CD4-positive, alpha-beta T cell treated with Interleukin-4 for 1 hour (primary cell): ENCODE data around the gene PACSIN2.
"Not testable (repeated sequence)": the region's sequence is repeated elsewhere in the genome, so short reads cannot be mapped to it uniquely, and the experiment has no call there.

Source experiments
- DNase-seq, 2 donors: peaks; one replicate each; pipeline ENCODE4 v3.0.0-alpha.2; 2020 to 2022

Gene PACSIN2

DNA sequence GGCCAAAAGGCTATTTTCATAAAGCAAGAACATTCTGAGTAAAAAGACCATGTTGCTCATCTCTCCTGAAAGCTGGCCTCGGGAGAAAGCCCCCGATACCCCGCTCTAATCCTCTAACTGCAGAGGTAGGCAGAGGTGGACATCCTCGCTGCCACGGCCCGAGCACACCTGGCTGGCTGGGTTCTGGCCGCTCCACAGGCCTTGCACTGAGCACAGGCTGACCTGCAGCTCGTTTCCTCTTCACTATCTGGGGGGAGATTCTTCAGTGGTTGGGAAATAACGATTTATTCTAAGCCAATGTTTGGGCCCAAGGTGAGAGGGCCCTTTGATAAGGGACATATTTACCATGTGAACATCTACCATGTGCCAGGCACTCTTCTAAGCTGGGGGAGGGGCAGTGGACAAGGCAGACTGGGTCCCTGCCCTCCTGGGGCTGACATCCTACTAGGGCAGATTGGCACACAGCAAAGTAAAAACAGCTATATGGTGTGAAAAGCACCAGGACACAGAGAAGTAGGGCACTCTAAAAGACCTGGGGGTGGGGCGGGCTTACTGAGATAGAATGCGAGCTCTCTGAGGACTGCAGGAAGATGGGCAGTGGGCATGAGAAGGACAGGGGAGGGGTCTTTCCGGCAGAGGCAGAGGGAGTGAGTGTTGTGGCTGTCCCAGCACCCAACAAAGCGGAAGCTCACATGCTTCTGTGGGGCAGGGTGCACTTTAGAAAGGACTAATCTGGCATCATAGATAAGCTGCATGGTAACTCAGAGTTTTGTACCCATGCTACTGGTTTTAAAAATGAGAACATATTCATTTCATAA, 92.4 kb downstream of the PACSIN2 start:
- no peak for DNase-seq

DNA sequence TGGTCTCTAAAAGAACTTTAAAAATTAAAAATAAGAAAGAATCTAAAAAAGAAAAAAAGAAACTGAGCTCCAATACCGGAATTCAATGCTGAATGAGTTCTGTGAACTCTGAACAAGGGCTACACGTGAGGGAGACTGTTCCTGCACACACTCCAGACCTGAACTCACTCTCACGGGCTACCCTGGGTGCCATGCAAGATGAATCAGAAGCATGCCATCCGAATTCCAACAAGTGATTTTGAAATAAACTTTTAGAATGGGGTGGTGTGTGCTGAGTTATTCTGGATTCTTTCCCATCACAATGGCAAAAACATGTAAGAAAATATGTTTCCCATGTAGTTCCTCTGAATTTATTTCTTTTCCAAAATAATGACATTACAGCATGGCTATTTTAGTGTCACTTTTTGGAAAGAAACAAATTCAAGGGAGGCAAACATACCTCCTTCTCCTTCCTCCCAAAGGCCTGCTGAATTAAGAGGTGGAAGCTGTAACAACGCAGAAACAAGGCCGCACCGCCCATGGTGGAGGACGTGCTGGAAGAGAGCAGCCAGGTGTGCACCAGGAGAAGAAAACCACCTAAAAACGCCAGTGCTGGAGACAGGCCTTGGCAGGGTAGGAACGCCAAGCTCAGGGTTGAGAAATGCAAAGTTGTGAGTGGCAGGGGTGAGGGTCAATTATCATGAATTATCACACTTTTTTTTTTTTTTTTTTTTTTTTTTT, 94.7 kb downstream of the PACSIN2 start:
- no peak for DNase-seq

DNA sequence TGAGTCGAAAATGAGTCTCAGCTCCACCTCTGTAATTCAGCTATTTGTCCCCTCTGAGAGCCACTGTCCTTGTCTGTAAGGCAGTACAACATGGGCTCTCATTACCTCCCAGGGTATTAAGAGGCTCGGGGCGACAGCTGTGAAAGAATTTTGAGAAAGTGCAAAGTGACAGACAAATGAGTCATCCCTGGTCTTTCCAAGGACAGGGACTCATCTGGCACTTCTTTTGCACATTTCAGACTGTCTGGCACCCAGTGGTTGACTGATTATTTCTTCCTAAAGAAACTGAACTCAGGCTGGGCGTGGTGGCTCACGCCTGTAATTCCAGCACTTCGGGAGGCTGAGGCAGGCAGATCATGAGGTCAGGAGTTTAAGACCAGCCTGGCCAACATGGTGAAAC, 95.8 kb downstream of the PACSIN2 start:
- peak in 1 of 2 donors; percentile 24 for DNase-seq

- DNase-seq, result no peak
Observed at GRCh38 chr22:42918500-42918899, 96.4 kb downstream of the PACSIN2 start.

DNA sequence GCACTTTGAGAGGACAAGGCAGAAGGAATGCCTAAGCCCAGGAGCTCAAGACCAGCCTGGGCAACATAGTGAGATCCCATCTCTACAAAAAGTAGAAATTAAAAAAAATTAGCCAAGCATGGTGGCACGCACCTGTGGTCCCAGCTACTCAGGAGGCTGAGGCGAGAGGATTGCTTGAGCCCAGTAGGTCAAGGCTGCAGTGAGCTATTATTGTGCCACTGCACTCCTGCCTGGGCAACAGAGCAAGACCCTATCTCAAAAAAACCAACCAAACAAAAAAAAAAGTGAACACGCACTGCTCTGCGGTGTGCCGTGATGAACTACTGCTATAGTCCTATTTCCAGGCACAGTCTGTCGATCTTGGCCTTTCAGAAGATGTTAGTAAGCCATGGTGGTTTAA, 97.6 kb downstream of the PACSIN2 start:
- not testable (repeated sequence) for DNase-seq

DNA sequence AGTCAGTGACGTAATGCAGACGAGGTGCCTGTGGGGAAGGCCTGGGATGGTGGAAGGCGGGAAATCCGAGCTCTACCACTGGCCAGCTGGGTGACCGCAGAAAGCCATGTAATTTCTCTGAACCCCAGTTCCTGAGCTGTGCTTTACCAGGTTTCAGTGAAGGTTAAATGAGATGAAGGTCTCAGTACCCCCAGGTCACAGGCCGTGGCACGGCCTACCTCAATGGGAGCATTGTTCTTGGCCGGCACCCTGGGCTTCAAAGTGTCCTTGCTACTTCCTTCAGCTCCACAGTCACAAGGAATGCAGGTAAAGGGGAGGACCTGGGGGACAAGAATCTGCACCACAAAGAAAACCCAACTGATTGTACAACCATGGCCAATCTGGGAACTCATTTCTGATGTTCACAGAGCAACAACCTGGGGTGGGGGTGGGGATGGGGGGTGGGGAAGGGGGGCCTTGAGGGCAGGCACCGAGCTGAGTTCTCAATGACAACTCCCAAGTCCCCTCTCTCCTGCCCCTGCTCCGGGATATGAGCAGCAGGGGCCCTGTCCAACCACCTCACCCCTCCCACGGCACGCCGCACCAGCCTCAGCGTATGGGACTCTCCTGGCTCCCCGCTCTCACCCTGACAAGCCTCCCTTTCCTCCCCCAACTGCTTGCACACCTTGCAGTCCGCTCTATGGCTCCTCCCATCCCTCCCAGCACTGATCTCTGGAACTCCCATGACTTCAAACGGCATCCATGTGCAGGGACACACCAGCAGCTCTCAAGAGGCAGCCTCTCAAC, 98.8 kb downstream of the PACSIN2 start:
- DNase-seq, result no peak

DNA sequence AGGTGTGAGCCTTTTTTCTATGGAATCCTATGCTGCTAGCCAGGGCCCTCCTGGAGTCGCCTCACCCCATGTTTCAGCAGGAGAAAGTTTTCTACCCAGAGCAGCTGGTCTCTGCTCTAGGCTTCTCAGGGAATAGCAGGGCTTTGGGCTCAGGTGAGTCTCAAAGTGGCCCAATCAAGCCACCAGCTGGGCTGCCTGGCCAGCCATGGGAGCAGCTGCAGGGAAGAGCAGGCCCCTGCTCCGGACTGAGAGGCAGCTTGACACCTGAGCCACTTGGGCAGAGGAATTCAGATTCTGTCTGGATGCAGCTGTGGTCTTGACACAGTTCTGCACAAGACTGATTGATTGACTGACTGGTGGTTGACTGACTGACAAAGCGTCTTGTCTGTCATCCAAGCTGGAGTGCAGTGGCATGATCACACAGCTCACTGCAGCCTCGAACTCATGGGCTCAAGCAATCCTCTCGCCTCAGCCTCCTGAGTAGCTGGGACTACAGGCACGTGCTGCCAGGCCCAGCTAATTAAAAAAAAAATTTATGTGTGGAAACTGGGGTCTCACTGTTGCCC, 100.4 kb downstream of the PACSIN2 start:
- DNase-seq, result no peak

- no peak for DNase-seq
Observed at GRCh38 chr22:42913874-42914510, 101.0 kb downstream of the PACSIN2 start.

DNA sequence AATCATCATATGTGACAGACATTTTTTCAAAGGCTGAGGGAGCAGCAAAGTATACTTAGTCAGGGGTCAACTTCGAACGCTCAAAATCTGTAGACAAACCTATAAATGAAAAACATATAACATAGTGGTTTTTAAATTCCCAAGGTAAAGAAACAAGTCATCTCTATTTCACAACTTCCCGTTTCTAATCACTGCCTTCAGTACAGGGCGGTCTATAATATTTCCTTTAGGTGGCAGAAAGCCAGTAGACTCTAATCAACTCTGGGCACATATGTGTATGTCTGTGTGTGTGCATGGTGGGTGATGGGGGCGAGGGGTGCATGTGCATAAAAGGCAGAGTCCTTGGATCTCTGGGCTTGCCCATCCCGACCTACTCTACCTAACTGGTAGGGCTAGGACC, 102.9 kb downstream of the PACSIN2 start:
- DNase-seq, result no peak

- DNase-seq, result no peak
Observed at GRCh38 chr22:42910221-42910942, 104.6 kb downstream of the PACSIN2 start.

GRCh38 chr22:42909363-42910058, 105.4 kb downstream of the PACSIN2 start:
- no peak for DNase-seq

GRCh38 chr22:42908374-42908746, 106.6 kb downstream of the PACSIN2 start:
- DNase-seq, result no peak

DNA sequence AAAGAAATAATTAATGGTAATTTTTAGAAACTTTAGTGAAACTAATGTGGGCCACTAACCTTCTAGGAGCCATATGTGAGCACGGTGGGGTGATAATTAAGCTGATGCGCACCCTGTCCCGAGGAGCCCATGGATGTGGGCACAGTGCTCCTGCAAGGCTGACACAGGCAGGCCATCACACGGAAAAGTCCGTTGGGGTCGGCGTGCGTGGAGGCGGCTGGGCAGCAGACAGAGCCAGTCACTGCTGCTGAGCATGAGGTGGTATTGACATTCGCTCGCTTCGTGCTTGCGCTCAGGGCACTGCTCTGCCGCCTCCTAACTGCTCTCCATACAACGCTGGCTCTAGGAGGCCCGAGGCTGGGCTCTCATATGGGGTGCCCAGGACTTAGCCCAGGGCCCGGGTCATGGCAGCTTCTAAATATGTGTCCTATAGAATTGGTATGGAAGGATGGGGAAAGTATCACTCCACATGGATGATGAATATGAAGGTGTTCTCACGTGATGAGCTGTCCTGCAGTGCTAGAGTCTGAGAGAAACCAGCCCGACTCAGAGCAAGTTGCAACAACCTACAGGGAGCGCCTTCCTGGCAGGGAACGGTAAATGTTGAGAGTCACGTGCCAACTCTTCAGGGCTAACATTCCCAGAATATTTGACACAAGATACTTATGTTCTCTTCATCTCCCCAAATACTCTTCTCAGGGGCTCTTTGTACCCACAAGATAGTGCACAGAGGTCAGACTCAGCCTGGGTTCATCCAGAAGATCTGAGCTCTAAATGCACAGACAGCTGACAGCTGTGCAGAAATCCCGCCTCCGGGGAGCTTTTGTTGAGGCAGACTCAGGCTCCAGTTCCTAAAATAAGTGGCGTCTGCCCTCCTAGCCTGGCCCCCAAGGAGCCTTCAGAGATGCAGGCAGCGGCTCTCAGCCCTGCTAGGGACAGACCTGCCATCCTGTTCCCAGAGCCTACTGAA, 107.3 kb downstream of the PACSIN2 start:
- no peak for DNase-seq

GRCh38 chr22:42906605-42907348, 108.2 kb downstream of the PACSIN2 start:
- no peak for DNase-seq

DNA sequence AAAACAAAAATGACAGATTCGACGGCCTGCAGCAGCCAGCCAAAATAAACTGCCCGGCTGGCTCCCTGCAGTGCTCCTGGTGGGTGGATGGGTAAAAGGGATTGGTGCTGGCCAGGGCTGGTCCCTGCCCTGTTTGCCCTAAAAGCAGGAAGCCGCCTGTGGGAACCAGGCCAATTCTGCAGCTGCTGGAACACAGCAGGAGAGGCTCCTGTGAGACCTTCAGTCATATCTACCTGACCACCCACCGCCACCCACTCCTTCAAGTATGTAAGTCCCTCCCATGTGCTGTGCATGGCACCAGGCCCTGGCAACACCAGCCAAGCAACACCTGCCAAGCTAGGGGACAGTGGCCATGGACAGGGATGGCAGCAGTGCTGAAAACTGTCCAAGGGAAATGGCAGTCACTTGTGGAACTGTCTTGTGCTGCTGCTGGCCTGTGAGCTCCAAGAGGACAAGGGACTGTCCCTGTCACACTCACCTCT, 109.2 kb downstream of the PACSIN2 start:
- no peak for DNase-seq

- no peak for DNase-seq
Observed at GRCh38 chr22:42905217-42905616, 109.7 kb downstream of the PACSIN2 start.

- no peak for DNase-seq
Observed at GRCh38 chr22:42904050-42904449, 110.9 kb downstream of the PACSIN2 start.

- DNase-seq, result no peak
Observed at GRCh38 chr22:42902875-42903510, 112.0 kb downstream of the PACSIN2 start.
